HFFc6 (cell line): ENCODE results near the gene EPHB1. TPM values are rescaled to one million over a fixed set of nuclear protein-coding genes. Genes with fewer than 3 reads are reported as not detected.
"Not testable (repeated sequence)": the region's sequence is repeated elsewhere in the genome, so short reads cannot be mapped to it uniquely, and the experiment has no call there.

ENCODE experiments used
- DNase-seq: peaks from one replicate; pipeline ENCODE4 v3.0.0-alpha.2; 2018
- H3K27ac Mint-ChIP-seq: 2 replicates; pipeline ENCODE4 v1.8.0; 2020; ENCODE audit warnings: mild to moderate bottlenecking, mixed read lengths
- H3K27me3 Mint-ChIP-seq: 2 replicates; pipeline ENCODE4 v1.8.0; 2021; ENCODE audit warnings: mild to moderate bottlenecking, moderate library complexity, mixed read lengths; ENCODE audit not compliant: insufficient read depth
- H3K36me3 Mint-ChIP-seq: 2 replicates; pipeline ENCODE4 v1.8.0; 2021; ENCODE audit warnings: low read depth, mixed read lengths
- H3K4me1 Mint-ChIP-seq: 2 replicates; pipeline ENCODE4 v1.8.0; 2020; ENCODE audit warnings: low read depth, mixed read lengths
- H3K4me3 Mint-ChIP-seq: 2 replicates; pipeline ENCODE4 v1.8.0; 2020; ENCODE audit warnings: mild to moderate bottlenecking, moderate library complexity, mixed read lengths
- H3K9me3 Mint-ChIP-seq: 2 replicates; pipeline ENCODE4 v1.8.0; 2020; ENCODE audit warnings: mild to moderate bottlenecking, mixed read lengths
- total RNA-seq, 6 experiments: library from RNA; stranded (reverse); fragmentation: NEBNext Ultra II Directional; extraction: Animal tissue kit (Norgen Biotek cat#: 25700); gene quantifications; 2 replicates in 1 of 6; 3 replicates in 5 of 6; pipeline ENCODE4 v1.2.3, GENCODE V29; 2021
- TF ChIP-seq, protein P1 (sequence below): fragments of 200-600 bp; sonication (generic); IDR thresholded peaks from 2 replicates; pipeline ENCODE4 v1.5.0; 2021; ENCODE audit warnings: antibody characterized with exemption, mild to moderate bottlenecking

The EPHB1 gene
- total RNA-seq, 6 experiments from 2014 or later: 0.88 to 2.6 (median 1.0) TPM

- Mint-ChIP-seq H3K27me3 (no peaks in the 10 kb centered on the region), H3K4me3 (no peak overlapping the region), H3K36me3 (no peaks in the 10 kb centered on the region), H3K4me1 (no peaks in the 10 kb centered on the region), H3K27ac (no peak overlapping the region), H3K9me3 (no peaks in the 10 kb centered on the region)
- TF ChIP-seq, protein P1, sequence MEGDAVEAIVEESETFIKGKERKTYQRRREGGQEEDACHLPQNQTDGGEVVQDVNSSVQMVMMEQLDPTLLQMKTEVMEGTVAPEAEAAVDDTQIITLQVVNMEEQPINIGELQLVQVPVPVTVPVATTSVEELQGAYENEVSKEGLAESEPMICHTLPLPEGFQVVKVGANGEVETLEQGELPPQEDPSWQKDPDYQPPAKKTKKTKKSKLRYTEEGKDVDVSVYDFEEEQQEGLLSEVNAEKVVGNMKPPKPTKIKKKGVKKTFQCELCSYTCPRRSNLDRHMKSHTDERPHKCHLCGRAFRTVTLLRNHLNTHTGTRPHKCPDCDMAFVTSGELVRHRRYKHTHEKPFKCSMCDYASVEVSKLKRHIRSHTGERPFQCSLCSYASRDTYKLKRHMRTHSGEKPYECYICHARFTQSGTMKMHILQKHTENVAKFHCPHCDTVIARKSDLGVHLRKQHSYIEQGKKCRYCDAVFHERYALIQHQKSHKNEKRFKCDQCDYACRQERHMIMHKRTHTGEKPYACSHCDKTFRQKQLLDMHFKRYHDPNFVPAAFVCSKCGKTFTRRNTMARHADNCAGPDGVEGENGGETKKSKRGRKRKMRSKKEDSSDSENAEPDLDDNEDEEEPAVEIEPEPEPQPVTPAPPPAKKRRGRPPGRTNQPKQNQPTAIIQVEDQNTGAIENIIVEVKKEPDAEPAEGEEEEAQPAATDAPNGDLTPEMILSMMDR: no peak
- no peak for DNase-seq
These were observed 164.5 kb downstream of the EPHB1 start for GRCh38 chr3:134959516-134959915.

GRCh38 chr3:134964226-134964625, 169.2 kb downstream of the EPHB1 start:
- DNase-seq: no peak
- Mint-ChIP-seq H3K4me1 (no peaks in the 10 kb centered on the region), H3K9me3 (no peaks in the 10 kb centered on the region), H3K27ac (no peak overlapping the region), H3K4me3 (no peak overlapping the region), H3K36me3 (no peaks in the 10 kb centered on the region), H3K27me3 (no peaks in the 10 kb centered on the region; the same call in 1 of the 2 replicates)
- TF ChIP-seq, protein P1: no peak

DNA sequence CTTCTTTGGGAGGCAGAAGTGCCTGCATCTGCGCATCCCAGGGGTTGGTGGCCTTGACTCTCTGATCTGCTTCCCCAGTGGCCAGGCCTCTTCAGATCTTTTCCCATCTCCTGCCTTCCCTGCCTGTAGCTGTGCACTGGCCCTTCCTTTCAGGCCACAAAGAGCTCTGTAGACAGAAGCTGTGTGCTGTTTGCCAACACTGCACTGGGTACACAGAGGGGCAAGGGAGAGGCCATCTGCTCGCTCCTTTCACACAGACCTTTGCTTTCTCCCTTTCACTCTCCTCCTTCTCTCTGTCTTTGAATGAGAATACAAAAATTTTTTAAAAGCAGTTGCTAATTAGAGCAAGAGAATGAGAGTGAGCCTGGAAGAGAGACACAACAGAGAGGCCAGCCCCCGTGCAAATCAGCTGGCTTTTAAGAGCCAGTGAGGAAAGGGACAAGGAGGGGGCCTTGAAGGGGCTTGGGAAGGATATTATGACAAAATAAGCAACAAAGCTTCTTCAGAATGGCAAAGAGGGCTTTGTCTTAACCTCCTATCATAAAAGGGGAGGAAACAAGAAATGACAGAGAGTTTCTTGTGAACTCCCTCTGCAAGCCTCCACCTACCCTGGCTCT, 170.9 kb downstream of the EPHB1 start:
- Mint-ChIP-seq H3K4me1 (no peaks in the 10 kb centered on the region), H3K27ac (no peak overlapping the region), H3K27me3 (no peaks in the 10 kb centered on the region; the same call in 1 of the 2 replicates), H3K36me3 (no peaks in the 10 kb centered on the region), H3K9me3 (no peaks in the 10 kb centered on the region), H3K4me3 (no peak overlapping the region)
- TF ChIP-seq, protein P1: no peak
- no peak for DNase-seq

DNA sequence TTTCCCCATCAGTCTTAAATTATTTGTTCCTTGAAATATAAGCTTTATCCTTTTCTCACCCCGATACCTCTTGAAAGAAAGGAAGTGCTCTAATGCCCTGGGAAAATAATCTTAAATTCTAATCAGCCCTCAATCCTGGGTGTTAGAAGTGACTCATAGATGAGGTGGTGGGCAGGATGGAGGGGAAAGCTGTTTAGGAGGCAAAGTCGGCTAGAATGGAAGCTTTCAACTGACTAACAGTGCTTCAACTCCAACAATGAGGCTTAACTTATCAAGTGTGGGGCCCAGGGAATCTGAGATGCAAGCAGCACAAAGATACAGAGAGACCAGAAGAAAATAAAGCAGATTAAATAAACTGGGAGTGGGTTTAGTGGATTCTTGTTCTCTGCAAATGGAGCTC, 175.8 kb downstream of the EPHB1 start:
- no peaks in the 10 kb centered on the region for H3K9me3 Mint-ChIP-seq
- H3K27me3 Mint-ChIP-seq: no peaks in the 10 kb centered on the region; the same call in 1 of the 2 replicates
- no peak overlapping the region for H3K27ac Mint-ChIP-seq
- DNase-seq: no peak
- TF ChIP-seq, protein P1: no peak
- H3K4me3 Mint-ChIP-seq: no peak overlapping the region
- no peaks in the 10 kb centered on the region for H3K4me1 Mint-ChIP-seq
- no peaks in the 10 kb centered on the region for H3K36me3 Mint-ChIP-seq

GRCh38 chr3:134971306-134971705, 176.2 kb downstream of the EPHB1 start:
- H3K27me3 Mint-ChIP-seq: no peaks in the 10 kb centered on the region
- DNase-seq: no peak
- H3K9me3 Mint-ChIP-seq: no peaks in the 10 kb centered on the region
- no peak overlapping the region for H3K4me3 Mint-ChIP-seq
- TF ChIP-seq, protein P1: no peak
- no peaks in the 10 kb centered on the region for H3K4me1 Mint-ChIP-seq
- H3K36me3 Mint-ChIP-seq: no peaks in the 10 kb centered on the region
- H3K27ac Mint-ChIP-seq: no peak overlapping the region

DNA sequence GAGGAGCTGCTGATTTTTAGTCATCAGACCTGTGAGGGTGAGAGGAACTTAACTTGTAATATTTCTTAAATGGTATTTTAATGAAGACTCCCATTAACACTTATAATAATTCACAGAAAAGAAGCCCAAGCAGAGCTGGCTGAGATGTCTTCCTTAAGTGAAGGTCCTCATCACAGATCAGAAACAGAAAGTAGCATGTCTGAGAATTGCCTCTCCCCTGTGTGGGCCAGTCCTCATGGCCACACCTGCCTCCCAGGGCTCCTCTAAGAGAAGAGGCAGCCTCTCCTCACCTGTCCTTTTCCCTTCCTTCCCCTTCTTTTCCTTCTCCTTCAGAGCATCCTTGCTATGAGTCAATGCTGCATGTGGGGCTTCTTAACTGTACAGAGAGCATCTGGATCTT, 176.8 kb downstream of the EPHB1 start:
- not testable (repeated sequence) for H3K9me3 Mint-ChIP-seq, DNase-seq, H3K4me3 Mint-ChIP-seq, H3K4me1 Mint-ChIP-seq, H3K36me3 Mint-ChIP-seq, H3K27ac Mint-ChIP-seq, H3K27me3 Mint-ChIP-seq
